Left ventricle myocardium inferior (tissue), 1 donor: ENCODE data around the gene MTUS2. TPM values are rescaled to one million over a fixed set of nuclear protein-coding genes. Genes with fewer than 3 reads are reported as not detected.
A peak's percentile ranks its signal among the peaks of the same experiment; 100 is the strongest.

Experiments used
- DNase-seq: peaks from one replicate; pipeline ENCODE4 v3.0.0-alpha.2; 2020
- H3K27ac ChIP-seq: fragments of 200-600 bp; replicated peaks from 2 replicates; pipeline ENCODE4 v1.8.0; 2021
- H3K27me3 ChIP-seq: fragments of 200-600 bp; 2 replicates; pipeline ENCODE4 v1.8.0; 2021; ENCODE audit warnings: low read depth
- H3K36me3 ChIP-seq: fragments of 200-600 bp; 2 replicates; pipeline ENCODE4 v1.8.0; 2021
- H3K4me1 ChIP-seq: fragments of 200-600 bp; 2 replicates; pipeline ENCODE4 v1.8.0; 2021
- H3K4me3 ChIP-seq: fragments of 200-600 bp; 2 replicates; pipeline ENCODE4 v1.8.0; 2021; ENCODE audit warnings: mild to moderate bottlenecking, moderate library complexity
- H3K9me3 ChIP-seq: fragments of 200-600 bp; replicated peaks from 2 replicates; pipeline ENCODE4 v1.8.0; 2021
- CTCF ChIP-seq: fragments of 200-600 bp; IDR thresholded peaks from 2 replicates; pipeline ENCODE4 v1.8.0; 2021; ENCODE audit warnings: antibody characterized with exemption, mild to moderate bottlenecking, borderline replicate concordance
- intact Hi-C: fragments of 100-400 bp; cut with micrococcal nuclease; formaldehyde crosslinking; loops from one replicate; pipeline ENCODE4 v1.11.0; 2022
- total RNA-seq: library from RNA; stranded (reverse); fragmentation: NEBNext Ultra II Directional; extraction: Animal tissue kit (Norgen Biotek cat#: 25700); gene quantifications from one replicate; pipeline ENCODE4 v1.2.1, GENCODE V29; 2021
- donor health status: DM: no; HTN: yes; CAD: no; lungs with severe emphysema.

Gene MTUS2
- total RNA-seq, 1 donor from 2014 or later = 101 TPM

- no peak for DNase-seq
- peaks cover 25% of the 10 kb centered on the region for H3K4me1 ChIP-seq
- intact Hi-C loops = no loop called here
- H3K27me3 ChIP-seq = no peaks in the 10 kb centered on the region
- H3K36me3 ChIP-seq = no peaks in the 10 kb centered on the region
- H3K4me3 ChIP-seq = no peak overlapping the region
- no peak overlapping the region for H3K27ac ChIP-seq
- no peaks in the 10 kb centered on the region for H3K9me3 ChIP-seq
- no peak for TF ChIP-seq CTCF
Observed at GRCh38 chr13:29476046-29476445, 655.9 kb downstream of the MTUS2 start.

DNA sequence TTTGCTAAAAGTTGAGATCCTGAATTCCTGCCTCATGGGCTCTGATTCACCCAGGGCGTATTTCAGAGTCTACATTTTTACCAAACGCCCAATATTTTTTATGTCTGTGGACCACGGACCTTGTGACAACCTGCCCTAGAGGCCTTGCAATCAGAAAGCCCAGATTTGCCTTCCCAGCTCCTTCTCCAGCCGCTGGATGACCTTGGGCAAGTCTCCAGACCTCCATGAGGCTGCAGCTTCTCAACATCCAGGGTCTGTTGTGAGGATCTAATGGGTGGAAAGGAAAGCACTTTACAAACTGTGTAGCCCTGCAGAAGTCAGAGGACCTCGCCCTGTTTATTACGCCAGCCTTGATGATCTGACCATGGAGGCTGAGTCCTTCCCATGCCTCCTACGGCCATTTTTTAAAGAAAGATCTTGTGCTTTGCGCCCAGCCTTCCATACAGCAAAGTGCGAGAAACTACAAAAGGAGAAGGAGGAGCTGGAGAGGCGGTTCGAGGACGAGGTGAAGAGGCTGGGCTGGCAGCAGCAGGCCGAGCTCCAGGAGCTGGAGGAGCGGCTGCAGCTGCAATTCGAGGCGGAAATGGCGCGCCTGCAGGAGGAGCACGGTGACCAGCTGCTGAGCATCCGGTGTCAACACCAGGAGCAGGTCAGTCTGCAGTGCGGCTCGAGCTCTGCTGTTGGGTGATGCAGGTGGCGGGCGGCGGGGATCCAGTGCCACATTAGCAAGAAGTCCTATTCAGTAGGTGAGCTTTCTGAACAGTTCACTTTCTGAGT is 659.8 kb downstream of the MTUS2 start:
- Histone ChIP-seq H3K36me3 (peaks cover 8% of the 10 kb centered on the region), H3K9me3 (no peaks in the 10 kb centered on the region), H3K4me3 (no peak overlapping the region), H3K27me3 (no peaks in the 10 kb centered on the region), H3K27ac (peak overlapping the region; percentile 6), H3K4me1 (peaks cover 35% of the 10 kb centered on the region)
- intact Hi-C loops = no loop called here
- TF ChIP-seq CTCF = no peak
- no peak for DNase-seq

GRCh38 chr13:29480893-29481525 is 660.9 kb downstream of the MTUS2 start:
- no peak for TF ChIP-seq CTCF
- Histone ChIP-seq H3K9me3 (no peaks in the 10 kb centered on the region), H3K36me3 (peaks cover 8% of the 10 kb centered on the region), H3K27ac (peak overlapping the region; percentile 6), H3K4me1 (peaks cover 35% of the 10 kb centered on the region), H3K4me3 (no peak overlapping the region), H3K27me3 (no peaks in the 10 kb centered on the region)
- DNase-seq = no peak
- intact Hi-C loops = no loop called here

DNA sequence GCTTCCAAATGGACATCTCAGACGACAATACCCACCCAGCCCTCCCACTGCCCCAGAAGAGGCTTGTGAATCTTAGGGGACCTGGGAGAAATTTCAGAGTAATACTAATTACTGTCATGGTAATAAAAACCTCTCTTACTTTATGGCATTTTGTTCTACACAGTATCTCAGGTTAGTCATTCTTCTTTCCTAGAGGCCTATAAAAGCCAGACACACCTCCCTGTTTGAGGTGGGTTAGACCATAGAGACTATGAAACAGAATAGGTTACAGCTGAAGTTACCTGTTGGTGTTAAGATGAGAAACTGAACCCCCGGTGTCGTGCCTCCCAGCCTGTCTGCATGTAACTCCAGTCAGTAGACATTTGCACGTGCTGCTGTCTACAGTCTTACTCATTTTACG is 661.5 kb downstream of the MTUS2 start:
- intact Hi-C loops = no loop called here

DNA sequence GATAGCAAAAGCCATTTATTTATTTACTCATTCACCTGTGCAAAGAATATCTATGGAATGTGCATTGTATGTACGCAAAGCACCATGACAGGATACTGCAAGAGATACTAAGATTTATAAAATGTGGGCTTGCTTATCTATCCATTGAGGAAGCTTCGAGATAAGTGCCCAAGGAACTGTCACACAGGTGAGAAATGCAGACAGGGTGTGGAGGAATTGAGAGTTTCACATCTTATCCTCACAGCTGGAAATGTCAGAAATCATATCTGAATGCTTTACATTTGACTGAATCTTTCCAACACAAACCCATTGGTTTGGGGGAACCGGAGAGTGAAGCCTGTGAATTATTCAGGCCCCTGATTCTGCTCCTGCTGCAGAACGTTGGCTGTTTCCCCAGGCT is 662.4 kb downstream of the MTUS2 start:
- Histone ChIP-seq H3K4me1 (peaks cover 35% of the 10 kb centered on the region), H3K36me3 (peaks cover 9% of the 10 kb centered on the region), H3K9me3 (no peaks in the 10 kb centered on the region), H3K27me3 (no peaks in the 10 kb centered on the region), H3K4me3 (no peak overlapping the region), H3K27ac (no peak overlapping the region)
- DNase-seq = no peak
- no peak for TF ChIP-seq CTCF
- intact Hi-C loops = no loop called here

More for the DNA sequence above, 661.5 kb downstream of the MTUS2 start:
- H3K27me3 ChIP-seq = no peaks in the 10 kb centered on the region
- TF ChIP-seq CTCF = no peak
- no peak overlapping the region for H3K4me3 ChIP-seq
- no peaks in the 10 kb centered on the region for H3K9me3 ChIP-seq
- H3K27ac ChIP-seq = no peak overlapping the region
- peaks cover 35% of the 10 kb centered on the region for H3K4me1 ChIP-seq
- H3K36me3 ChIP-seq = peaks cover 8% of the 10 kb centered on the region
- no peak for DNase-seq
